HG02938 (cell line): Measurements from ENCODE around the gene CCDC182.

Source experiments
- ATAC-seq: cut with Tn5 transposase; IDR thresholded peaks from one replicate; pipeline ENCODE4 v1.9.1; 2021; ENCODE audit warnings: mild to moderate bottlenecking, moderate library complexity; ENCODE audit not compliant: unreplicated experiment

Gene CCDC182

GRCh38 chr17:57758654-57759053 lies 13.6 kb upstream of the CCDC182 start:
- no peak for ATAC-seq

GRCh38 chr17:57757735-57758134 lies 12.6 kb upstream of the CCDC182 start:
- ATAC-seq, result no peak

- ATAC-seq, result no peak
These were observed 11.9 kb upstream of the CCDC182 start for GRCh38 chr17:57756951-57757350.

GRCh38 chr17:57755480-57756070 lies 10.5 kb upstream of the CCDC182 start:
- ATAC-seq, result no peak

GRCh38 chr17:57752031-57752905 lies 7.2 kb upstream of the CCDC182 start:
- no peak for ATAC-seq

- no peak for ATAC-seq
These were observed 6.4 kb upstream of the CCDC182 start for GRCh38 chr17:57751348-57751971.

- ATAC-seq, result no peak
These were observed 5.8 kb upstream of the CCDC182 start for GRCh38 chr17:57750895-57751294.

- ATAC-seq, result no peak
These were observed 5.2 kb upstream of the CCDC182 start for GRCh38 chr17:57750109-57750871.

- ATAC-seq, result no peak
These were observed 4.6 kb upstream of the CCDC182 start for GRCh38 chr17:57749701-57750100.

GRCh38 chr17:57747221-57748017 lies 2.3 kb upstream of the CCDC182 start:
- ATAC-seq, result no peak

GRCh38 chr17:57746221-57746620 lies 1.1 kb upstream of the CCDC182 start:
- no peak for ATAC-seq

GRCh38 chr17:57744195-57745170 lies 616 bp downstream of the CCDC182 start:
- no peak for ATAC-seq

GRCh38 chr17:57740235-57740528 lies 4.9 kb downstream of the CCDC182 start:
- ATAC-seq, result no peak

- ATAC-seq, result no peak
These were observed 5.5 kb downstream of the CCDC182 start for GRCh38 chr17:57739402-57740234.

GRCh38 chr17:57737450-57737849 lies 7.6 kb downstream of the CCDC182 start:
- no peak for ATAC-seq

- no peak for ATAC-seq
These were observed 9.4 kb downstream of the CCDC182 start for GRCh38 chr17:57735707-57736106.

- no peak for ATAC-seq
These were observed 9.9 kb downstream of the CCDC182 start for GRCh38 chr17:57735230-57735629.

- no peak for ATAC-seq
These were observed 12.0 kb downstream of the CCDC182 start for GRCh38 chr17:57733085-57733484.

GRCh38 chr17:57732062-57732461 lies 13.0 kb downstream of the CCDC182 start:
- no peak for ATAC-seq
